SH-SY5Y (cell line): Measurements from ENCODE around the gene ZMYND12.

Source experiments
- GATA2 ChIP-seq: IDR thresholded peaks from 2 replicates; pipeline ENCODE4 v1.6.1; 2011; ENCODE audit warnings: mild to moderate bottlenecking, low read depth, low read length
- GATA3 ChIP-seq: IDR thresholded peaks from 2 replicates; pipeline ENCODE4 v1.6.1; 2011; ENCODE audit warnings: low read depth, mild to moderate bottlenecking, low read length, moderate library complexity

GRCh38 chr1:42417166-42417565 is 38.7 kb downstream of the ZMYND12 start:
- TF ChIP-seq GATA2 (no peak), GATA3 (no peak)
